WTC11 (cell line): ENCODE results near the gene CLCA1. TPM values are rescaled to one million over a fixed set of nuclear protein-coding genes. Genes with fewer than 3 reads are reported as not detected.

Source experiments
- ATAC-seq: fragments of 200-7000 bp; cut with Tn5 transposase; 2 replicates; pipeline ENCODE4 v1.10.0; 2021; ENCODE audit warnings: mild to moderate bottlenecking, moderate library complexity
- CTCF ChIA-PET: fragments of 300-600 bp; sonication (Branson Sonifier 250); formaldehyde crosslinking; loops from one replicate; lab custom pipeline; 2021; ENCODE audit warnings: antibody characterized with exemption; lab: Charles Lee
- POLR2A ChIA-PET: fragments of 350-600 bp; sonication (Branson Sonifier 250); formaldehyde crosslinking; loops from one replicate; lab custom pipeline; 2021; ENCODE audit warnings: antibody characterized with exemption; lab: Charles Lee
- DNase-seq: peaks from one replicate; pipeline ENCODE4 v3.0.0; 2021; ENCODE audit warnings: low spot score
- H3K27ac Mint-ChIP-seq: 2 replicates; pipeline ENCODE4 v1.8.0; 2021; ENCODE audit warnings: mixed read lengths
- H3K27me3 Mint-ChIP-seq: 2 replicates; pipeline ENCODE4 v1.8.0; 2021; ENCODE audit warnings: low read depth, mild to moderate bottlenecking, moderate library complexity, mixed read lengths
- H3K36me3 Mint-ChIP-seq: 2 replicates; pipeline ENCODE4 v1.8.0; 2021; ENCODE audit warnings: mixed read lengths
- H3K4me1 Mint-ChIP-seq: 2 replicates; pipeline ENCODE4 v1.8.0; 2022; ENCODE audit warnings: mixed read lengths
- H3K4me3 Mint-ChIP-seq: 2 replicates; pipeline ENCODE4 v1.8.0; 2021; ENCODE audit warnings: mild to moderate bottlenecking, moderate library complexity, mixed read lengths
- H3K9me3 Mint-ChIP-seq: 2 replicates; pipeline ENCODE4 v1.8.0; 2021; ENCODE audit warnings: mixed read lengths
- AR ChIP-seq: fragments of 250-450 bp; sonication (Bioruptor Pico); IDR thresholded peaks from 2 replicates; pipeline ENCODE4 v1.9.0; 2021; ENCODE audit warnings: mild to moderate bottlenecking
- ARID4B ChIP-seq: sonication (generic); formaldehyde crosslinking; IDR thresholded peaks from 2 replicates; pipeline ENCODE4 v1.8.0; 2023; ENCODE audit warnings: missing genetic modification reagents, mild to moderate bottlenecking, borderline replicate concordance
- E2F4 ChIP-seq: sonication (generic); formaldehyde crosslinking; IDR thresholded peaks from 2 replicates; pipeline ENCODE4 v1.8.1; 2022; ENCODE audit warnings: low read depth, mild to moderate bottlenecking, moderate library complexity, missing genetic modification reagents, borderline replicate concordance
- ESRRA ChIP-seq: sonication (generic); formaldehyde crosslinking; IDR thresholded peaks from 2 replicates; pipeline ENCODE4 v1.8.1; 2022; ENCODE audit warnings: mild to moderate bottlenecking, missing genetic modification reagents, borderline replicate concordance
- ETV6 ChIP-seq: sonication (generic); formaldehyde crosslinking; IDR thresholded peaks from 2 replicates; pipeline ENCODE4 v1.8.1; 2022; ENCODE audit warnings: mild to moderate bottlenecking, missing genetic modification reagents
- HMGA2 ChIP-seq: fragments of 250-450 bp; sonication (Bioruptor Pico); IDR thresholded peaks from 2 replicates; pipeline ENCODE4 v1.4.0; 2021; ENCODE audit warnings: mild to moderate bottlenecking, moderate library complexity
- KAT7 ChIP-seq: sonication (generic); formaldehyde crosslinking; IDR thresholded peaks from 2 replicates; pipeline ENCODE4 v1.8.1; 2023; ENCODE audit warnings: missing genetic modification reagents, mild to moderate bottlenecking, borderline replicate concordance
- NFATC4 ChIP-seq: fragments of 250-450 bp; sonication (Bioruptor Pico); IDR thresholded peaks from 2 replicates; pipeline ENCODE4 v1.9.0; 2021; ENCODE audit warnings: mild to moderate bottlenecking
- SMAD4 ChIP-seq: sonication (generic); formaldehyde crosslinking; IDR thresholded peaks from 2 replicates; pipeline ENCODE4 v1.8.0; 2022; ENCODE audit warnings: mild to moderate bottlenecking, missing genetic modification reagents
- SOX15 ChIP-seq: fragments of 250-450 bp; sonication (Bioruptor Pico); IDR thresholded peaks from 2 replicates; pipeline ENCODE4 v1.9.0; 2021; ENCODE audit warnings: mild to moderate bottlenecking
- ZNF138 ChIP-seq: sonication (generic); formaldehyde crosslinking; conservative IDR thresholded peaks from 2 replicates; pipeline ENCODE4 v1.8.1; 2022; ENCODE audit warnings: mild to moderate bottlenecking, moderate library complexity, missing genetic modification reagents
- ZNF232 ChIP-seq: sonication (generic); formaldehyde crosslinking; IDR thresholded peaks from 2 replicates; pipeline ENCODE4 v1.8.0; 2022; ENCODE audit warnings: mild to moderate bottlenecking, missing genetic modification reagents
- ZNF532 ChIP-seq: fragments of 250-450 bp; sonication (Bioruptor Pico); IDR thresholded peaks from 2 replicates; pipeline ENCODE4 v1.9.0; 2021; ENCODE audit warnings: mild to moderate bottlenecking, borderline replicate concordance
- total RNA-seq: library from RNA; stranded (reverse); gene quantifications from 3 replicates; pipeline ENCODE4 v1.2.3, GENCODE V29; 2021
- TF ChIP-seq, protein P1 (sequence below): sonication (generic); formaldehyde crosslinking; conservative IDR thresholded peaks from 2 replicates; pipeline ENCODE4 v1.8.1; 2023; ENCODE audit warnings: mild to moderate bottlenecking, low read depth, missing genetic modification reagents, moderate library complexity
- TF ChIP-seq, protein P2 (sequence below): fragments of 250-450 bp; sonication (Bioruptor Pico); IDR thresholded peaks from 2 replicates; pipeline ENCODE4 v1.9.0; 2021; ENCODE audit warnings: moderate library complexity, mild to moderate bottlenecking, inconsistent platforms, borderline replicate concordance
- TF ChIP-seq, protein P3 (sequence below): sonication (generic); formaldehyde crosslinking; IDR thresholded peaks from 2 replicates; pipeline ENCODE4 v1.8.0; 2022; ENCODE audit warnings: mild to moderate bottlenecking, missing genetic modification reagents
- TF ChIP-seq, protein P4 (sequence below): sonication (generic); formaldehyde crosslinking; IDR thresholded peaks from 2 replicates; pipeline ENCODE4 v1.8.1; 2022; ENCODE audit warnings: mild to moderate bottlenecking, moderate library complexity, missing genetic modification reagents
- TF ChIP-seq, protein P5 (sequence below): sonication (generic); formaldehyde crosslinking; IDR thresholded peaks from 2 replicates; pipeline ENCODE4 v1.8.1; 2023; ENCODE audit warnings: mild to moderate bottlenecking, missing genetic modification reagents, moderate library complexity

The CLCA1 gene
- total RNA-seq, 1 experiment from 2014 or later, result 0.11 TPM

DNA sequence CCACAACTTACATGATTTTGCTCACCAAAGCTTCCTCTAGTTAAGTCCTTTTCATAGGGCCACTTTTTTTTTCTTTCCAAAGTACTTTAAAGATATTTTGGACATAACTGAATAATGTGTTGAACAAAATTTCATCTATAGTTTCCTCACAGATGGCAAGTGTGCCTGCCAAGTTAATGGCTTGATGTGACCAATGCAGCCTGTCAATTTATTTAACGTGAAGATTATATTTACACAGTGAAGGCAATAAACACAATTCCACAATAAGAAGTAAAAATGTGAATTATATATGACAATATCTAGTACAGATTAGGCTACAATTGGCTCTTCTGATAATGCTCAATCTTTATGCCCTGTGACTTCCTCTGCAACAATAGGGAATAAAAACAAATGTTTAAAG is 26.7 kb upstream of the CLCA1 start:
- H3K36me3 Mint-ChIP-seq, result no peaks in the 10 kb centered on the region
- POLR2A ChIA-PET, result interaction anchor here (0.6 kb wide), 1 partner anchor 424 kb away, joined by 4 read pairs; no protein-coding TSS in a partner anchor
- no peaks in the 10 kb centered on the region for H3K27me3 Mint-ChIP-seq
- H3K9me3 Mint-ChIP-seq, result no peaks in the 10 kb centered on the region
- H3K4me3 Mint-ChIP-seq, result no peak overlapping the region
- no peaks in the 10 kb centered on the region for H3K4me1 Mint-ChIP-seq
- H3K27ac Mint-ChIP-seq, result no peak overlapping the region
- CTCF ChIA-PET, result no interaction called here
- ATAC-seq (no peak), DNase-seq (no peak)
- TF ChIP-seq ZNF138 (CRISPR knock-in tag) (no peak), NFATC4 (CRISPR knock-in tag) (no peak), ETV6 (CRISPR knock-in tag) (no peak), ARID4B (CRISPR knock-in tag) (no peak), KAT7 (CRISPR knock-in tag) (no peak), AR (CRISPR knock-in tag) (no peak), ZNF232 (CRISPR knock-in tag) (no peak), SMAD4 (CRISPR knock-in tag) (no peak), E2F4 (CRISPR knock-in tag) (no peak), ZNF532 (CRISPR knock-in tag) (no peak), ESRRA (CRISPR knock-in tag) (no peak), SOX15 (CRISPR knock-in tag) (no peak), HMGA2 (CRISPR knock-in tag) (no peak)
- TF ChIP-seq, protein P1, sequence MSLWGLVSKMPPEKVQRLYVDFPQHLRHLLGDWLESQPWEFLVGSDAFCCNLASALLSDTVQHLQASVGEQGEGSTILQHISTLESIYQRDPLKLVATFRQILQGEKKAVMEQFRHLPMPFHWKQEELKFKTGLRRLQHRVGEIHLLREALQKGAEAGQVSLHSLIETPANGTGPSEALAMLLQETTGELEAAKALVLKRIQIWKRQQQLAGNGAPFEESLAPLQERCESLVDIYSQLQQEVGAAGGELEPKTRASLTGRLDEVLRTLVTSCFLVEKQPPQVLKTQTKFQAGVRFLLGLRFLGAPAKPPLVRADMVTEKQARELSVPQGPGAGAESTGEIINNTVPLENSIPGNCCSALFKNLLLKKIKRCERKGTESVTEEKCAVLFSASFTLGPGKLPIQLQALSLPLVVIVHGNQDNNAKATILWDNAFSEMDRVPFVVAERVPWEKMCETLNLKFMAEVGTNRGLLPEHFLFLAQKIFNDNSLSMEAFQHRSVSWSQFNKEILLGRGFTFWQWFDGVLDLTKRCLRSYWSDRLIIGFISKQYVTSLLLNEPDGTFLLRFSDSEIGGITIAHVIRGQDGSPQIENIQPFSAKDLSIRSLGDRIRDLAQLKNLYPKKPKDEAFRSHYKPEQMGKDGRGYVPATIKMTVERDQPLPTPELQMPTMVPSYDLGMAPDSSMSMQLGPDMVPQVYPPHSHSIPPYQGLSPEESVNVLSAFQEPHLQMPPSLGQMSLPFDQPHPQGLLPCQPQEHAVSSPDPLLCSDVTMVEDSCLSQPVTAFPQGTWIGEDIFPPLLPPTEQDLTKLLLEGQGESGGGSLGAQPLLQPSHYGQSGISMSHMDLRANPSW (CRISPR knock-in tag), result no peak
- TF ChIP-seq, protein P2, sequence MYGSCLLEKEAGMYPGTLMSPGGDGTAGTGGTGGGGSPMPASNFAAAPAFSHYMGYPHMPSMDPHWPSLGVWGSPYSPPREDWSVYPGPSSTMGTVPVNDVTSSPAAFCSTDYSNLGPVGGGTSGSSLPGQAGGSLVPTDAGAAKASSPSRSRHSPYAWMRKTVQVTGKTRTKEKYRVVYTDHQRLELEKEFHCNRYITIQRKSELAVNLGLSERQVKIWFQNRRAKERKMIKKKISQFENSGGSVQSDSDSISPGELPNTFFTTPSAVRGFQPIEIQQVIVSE (CRISPR knock-in tag), result no peak
- TF ChIP-seq, protein P3, sequence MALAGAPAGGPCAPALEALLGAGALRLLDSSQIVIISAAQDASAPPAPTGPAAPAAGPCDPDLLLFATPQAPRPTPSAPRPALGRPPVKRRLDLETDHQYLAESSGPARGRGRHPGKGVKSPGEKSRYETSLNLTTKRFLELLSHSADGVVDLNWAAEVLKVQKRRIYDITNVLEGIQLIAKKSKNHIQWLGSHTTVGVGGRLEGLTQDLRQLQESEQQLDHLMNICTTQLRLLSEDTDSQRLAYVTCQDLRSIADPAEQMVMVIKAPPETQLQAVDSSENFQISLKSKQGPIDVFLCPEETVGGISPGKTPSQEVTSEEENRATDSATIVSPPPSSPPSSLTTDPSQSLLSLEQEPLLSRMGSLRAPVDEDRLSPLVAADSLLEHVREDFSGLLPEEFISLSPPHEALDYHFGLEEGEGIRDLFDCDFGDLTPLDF, result no peak
- TF ChIP-seq, protein P4, sequence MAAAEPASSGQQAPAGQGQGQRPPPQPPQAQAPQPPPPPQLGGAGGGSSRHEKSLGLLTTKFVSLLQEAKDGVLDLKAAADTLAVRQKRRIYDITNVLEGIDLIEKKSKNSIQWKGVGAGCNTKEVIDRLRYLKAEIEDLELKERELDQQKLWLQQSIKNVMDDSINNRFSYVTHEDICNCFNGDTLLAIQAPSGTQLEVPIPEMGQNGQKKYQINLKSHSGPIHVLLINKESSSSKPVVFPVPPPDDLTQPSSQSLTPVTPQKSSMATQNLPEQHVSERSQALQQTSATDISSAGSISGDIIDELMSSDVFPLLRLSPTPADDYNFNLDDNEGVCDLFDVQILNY (CRISPR knock-in tag), result no peak
- TF ChIP-seq, protein P5, sequence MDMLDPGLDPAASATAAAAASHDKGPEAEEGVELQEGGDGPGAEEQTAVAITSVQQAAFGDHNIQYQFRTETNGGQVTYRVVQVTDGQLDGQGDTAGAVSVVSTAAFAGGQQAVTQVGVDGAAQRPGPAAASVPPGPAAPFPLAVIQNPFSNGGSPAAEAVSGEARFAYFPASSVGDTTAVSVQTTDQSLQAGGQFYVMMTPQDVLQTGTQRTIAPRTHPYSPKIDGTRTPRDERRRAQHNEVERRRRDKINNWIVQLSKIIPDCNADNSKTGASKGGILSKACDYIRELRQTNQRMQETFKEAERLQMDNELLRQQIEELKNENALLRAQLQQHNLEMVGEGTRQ, result no peak
